ENCODE measurements around the gene PRKAR1B.
"Not testable (repeated sequence)": the region's sequence is repeated elsewhere in the genome, so short reads cannot be mapped to it uniquely, and the experiment has no call there.

The PRKAR1B gene

DNA sequence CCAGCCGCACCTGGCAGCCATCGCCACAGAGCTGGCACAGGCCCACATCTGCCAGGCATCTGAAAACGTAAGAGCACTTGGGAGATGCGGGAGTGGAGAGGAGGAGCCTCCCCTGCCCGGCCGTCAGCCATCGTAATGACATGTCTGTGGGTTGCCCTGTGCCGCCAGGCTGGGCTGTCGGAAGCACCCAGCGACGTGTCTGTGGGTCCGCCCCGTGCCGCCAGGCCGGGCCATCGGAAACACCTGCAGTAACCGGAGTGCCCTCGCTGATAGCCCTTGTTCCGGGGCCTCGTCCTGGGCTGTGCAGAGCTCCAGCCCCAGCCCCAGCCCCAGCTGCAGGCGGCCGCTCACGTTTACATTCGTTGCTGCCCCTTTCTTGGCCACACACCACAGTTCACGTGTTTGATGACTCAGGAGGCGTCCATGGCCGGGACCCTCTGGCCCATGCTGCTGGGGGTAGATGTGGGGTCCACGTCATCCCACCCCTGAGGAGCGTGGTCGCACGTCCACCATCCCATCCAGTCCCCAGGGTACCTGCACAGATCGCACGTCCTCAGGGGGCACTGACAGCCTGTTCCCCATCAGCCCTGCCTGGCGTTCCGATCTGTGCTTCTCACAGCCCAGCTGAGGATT lies 30.0 kb upstream of the PRKAR1B start:
- no peak for DNase-seq

- no peak for DNase-seq
Measured at GRCh38 chr7:756231-756927, 29.3 kb upstream of the PRKAR1B start.

- DNase-seq: no peak
Measured at GRCh38 chr7:755413-755805, 28.3 kb upstream of the PRKAR1B start.

GRCh38 chr7:754531-755412 lies 27.7 kb upstream of the PRKAR1B start:
- no peak for DNase-seq

DNA sequence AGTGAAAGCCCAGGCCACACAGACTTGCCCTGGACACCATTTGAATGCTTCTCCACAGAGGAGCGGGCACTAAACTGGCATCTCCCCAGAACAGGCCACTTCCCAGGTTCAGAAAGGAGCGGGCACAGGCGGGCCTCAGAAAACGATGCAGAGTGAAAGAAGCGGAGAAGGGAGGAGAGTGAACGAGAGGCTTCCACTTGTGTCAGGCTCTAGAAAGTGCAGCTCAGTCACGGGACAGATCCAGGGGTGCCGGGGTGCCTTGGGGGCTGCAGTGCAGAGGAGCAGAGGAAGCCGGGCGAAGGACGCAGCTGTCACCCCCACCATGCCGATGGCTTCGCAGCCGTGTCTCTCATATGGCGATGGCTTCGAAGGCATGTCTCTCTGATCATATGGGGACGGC lies 26.1 kb upstream of the PRKAR1B start:
- no peak for DNase-seq

- not testable (repeated sequence) for DNase-seq
Measured at GRCh38 chr7:752256-752655, 25.2 kb upstream of the PRKAR1B start.

DNA sequence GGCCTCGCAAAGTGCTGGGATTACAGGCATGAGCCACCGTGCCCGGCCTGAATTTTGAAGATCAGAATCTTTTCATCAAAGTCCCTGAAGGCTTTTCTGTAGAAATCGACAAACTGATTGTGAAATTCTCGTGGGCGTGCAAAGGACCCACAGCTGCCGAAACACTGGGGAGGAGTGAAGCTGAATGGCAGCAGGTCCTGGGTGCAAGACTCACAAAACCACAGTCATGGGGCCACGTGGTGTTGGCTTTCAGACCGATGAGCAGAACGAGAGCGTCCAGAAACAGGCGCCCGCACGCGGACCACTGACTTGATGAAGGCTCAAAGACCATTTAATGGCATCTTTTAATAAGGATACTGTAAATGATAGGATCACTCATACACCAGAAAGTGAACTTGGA lies 24.7 kb upstream of the PRKAR1B start:
- no peak for DNase-seq

DNA sequence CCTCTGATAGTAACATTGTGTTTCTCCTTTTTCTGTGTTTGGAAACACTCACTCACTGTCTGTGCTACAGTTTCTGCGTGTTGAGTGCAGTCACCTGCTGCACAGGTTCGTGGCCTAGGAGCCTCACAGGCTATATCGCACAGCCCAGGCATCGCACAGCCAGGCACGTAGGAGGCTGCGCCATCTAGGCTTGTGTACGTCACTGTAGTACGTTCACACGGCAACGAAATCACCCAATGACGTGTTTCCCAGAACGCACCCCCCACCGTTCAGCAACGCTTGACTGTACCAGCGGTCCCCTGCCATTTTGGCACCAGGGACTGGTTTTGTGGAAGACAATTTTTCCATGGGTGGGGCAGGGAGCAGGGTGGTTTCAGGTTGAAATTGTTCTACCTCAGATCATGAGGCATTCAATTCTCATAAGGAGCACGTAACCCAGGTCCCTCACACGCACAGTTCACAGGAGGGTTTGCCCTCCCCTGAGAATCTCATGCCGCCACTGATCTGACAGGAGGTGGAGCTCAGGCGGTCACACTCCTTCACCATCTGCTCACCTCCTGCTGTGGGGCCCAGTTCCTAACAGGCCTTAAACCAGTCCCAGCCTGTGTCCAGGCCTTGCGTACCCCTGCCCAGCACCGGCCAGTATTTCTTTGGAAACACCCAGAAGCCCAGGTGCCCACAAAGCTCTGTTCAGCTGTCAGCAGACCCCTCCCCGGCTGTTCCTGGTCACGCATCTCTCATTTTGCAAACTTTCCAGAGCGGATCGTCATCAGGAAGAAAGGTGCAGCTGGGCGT lies 23.2 kb upstream of the PRKAR1B start:
- no peak for DNase-seq

DNA sequence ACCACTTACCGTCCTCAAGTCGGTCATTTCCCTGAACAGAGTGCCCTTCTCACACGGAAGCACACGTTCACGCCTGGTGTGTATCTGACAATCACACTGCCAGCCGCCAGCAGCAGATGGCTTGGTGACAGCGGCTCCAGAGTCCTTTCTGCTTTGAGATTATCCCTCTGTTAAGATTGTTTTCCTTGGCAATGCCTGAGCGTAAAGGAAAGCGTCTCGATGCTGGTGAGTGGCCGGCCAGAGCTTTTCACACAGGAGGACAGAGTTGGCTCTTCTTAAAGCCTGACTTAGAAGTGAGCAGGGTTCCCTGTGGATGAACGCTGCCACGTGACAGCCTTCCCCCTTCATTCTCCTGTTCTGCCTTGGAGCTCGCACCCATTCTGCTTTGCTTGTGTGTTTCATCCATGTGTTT lies 22.1 kb upstream of the PRKAR1B start:
- DNase-seq: no peak

- no peak for DNase-seq
Measured at GRCh38 chr7:748446-748845, 21.4 kb upstream of the PRKAR1B start.

DNA sequence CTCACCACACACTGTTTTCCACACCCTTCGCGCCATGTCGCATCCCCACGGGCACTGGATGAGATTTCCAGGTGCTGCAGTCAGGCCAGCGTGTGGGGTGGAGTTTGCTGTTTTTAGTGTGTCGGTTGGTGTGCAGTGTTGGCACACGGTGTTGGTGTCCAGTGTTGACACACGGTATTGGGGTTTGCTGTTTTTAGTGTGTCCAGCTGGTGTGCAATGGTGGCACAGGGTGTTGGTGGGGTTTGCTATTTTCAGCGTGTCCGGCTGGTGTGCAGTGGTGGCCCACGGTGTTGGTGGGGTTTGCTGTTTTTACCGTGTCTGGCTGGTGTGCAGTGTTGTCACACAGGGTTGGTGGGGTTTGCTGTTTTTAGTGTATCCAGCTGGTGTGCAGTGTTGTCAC lies 20.1 kb upstream of the PRKAR1B start:
- no peak for DNase-seq

DNA sequence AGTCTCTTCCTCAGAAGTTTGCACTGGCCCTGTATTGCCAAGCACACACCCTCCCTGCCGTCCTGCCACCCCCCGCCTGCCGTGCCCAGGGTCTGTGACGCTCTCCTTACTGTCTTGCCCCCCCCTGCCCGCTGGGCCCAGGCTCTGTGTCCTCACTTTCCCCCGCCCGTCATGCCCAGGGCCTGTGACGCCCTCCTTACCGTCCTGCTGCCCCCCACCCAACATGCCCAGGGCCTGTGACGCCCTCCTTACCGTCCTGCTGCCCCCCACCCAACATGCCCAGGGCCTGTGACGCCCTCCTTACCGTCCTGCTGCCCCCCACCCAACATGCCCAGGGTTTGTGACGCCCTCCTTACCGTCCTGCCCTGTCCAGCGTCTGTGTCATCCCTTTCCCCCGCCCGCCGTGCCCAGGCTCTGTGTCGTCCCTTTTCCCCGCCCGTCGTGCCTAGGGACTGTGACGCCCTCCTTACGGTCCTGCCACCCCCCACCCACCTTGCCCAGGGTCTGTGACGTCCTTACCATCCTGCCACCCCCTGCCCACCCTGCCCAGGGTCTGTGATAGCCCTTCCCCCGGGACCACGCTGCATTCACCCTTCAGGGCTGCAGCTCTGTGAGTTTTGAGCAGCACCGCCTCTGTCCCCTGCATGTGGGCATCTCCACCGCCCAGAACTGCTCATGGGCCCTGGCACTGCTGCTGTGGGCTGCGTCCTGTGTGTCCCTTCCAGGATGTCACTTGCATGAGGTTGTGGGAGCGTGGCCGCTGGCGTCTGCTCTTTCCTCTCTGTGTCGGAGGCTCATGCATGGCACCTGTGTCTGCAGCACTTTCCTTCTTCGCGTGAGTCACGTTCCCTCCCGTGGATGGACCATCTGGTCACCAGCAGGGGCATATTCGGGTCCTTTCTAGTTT lies 19.3 kb upstream of the PRKAR1B start:
- no peak for DNase-seq

DNA sequence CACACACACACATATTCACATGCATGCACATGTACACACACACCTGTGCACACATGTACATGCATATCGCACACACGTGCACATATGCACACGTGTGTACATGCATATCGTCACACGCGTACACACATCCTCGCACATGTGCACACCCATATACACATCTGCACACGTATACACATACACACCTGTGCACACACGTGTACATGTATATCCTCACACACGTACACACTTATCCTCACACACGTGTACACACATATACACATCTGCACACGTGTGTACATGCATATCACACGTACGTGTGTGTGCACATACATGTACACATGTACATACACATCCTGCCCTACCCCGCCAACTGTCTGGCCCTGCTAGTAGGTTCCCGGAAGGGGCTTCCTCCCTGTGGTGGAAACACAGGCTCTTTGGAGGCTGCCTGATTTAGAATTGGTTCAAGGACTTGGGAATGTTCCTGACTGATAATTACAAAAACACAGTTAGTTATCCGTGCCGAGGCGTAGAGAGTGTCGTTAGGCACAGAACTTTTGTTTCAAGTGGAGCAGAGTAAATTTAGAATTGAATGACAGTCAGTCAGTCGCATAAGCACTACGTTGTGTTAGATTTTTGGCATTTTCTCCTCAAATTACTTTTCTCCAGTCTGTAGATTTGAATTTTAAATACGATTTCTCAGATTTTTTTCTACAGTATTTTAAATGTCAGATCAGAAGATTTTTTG lies 18.5 kb upstream of the PRKAR1B start:
- no peak for DNase-seq

DNA sequence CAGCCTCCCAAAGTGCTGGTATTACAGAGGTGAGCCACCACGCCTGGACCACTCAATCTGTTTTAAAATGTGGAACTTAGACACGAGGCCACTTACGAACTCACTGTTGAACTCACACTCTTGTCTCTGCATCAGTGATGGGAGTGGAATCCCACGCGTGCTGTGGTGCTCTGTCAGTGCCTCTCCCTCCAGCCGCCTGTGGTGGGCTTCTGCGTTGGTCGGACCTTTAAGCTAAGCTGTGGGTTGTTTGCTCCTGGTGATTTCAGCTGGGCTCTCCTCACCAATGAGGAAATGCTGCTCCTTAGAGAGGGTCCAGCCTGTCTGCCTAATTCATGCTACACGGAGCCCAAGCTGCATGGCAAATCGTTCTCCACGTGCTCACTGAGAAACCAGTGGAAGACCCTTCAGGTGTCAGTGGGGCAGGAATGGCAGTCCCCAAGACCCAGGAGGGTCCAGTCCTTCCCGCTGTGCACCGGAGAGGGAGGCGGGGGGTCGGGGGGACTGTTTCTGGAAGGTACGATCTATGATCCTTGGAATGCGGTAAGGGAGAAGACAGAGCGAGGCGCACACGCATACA lies 17.9 kb upstream of the PRKAR1B start:
- no peak for DNase-seq

DNA sequence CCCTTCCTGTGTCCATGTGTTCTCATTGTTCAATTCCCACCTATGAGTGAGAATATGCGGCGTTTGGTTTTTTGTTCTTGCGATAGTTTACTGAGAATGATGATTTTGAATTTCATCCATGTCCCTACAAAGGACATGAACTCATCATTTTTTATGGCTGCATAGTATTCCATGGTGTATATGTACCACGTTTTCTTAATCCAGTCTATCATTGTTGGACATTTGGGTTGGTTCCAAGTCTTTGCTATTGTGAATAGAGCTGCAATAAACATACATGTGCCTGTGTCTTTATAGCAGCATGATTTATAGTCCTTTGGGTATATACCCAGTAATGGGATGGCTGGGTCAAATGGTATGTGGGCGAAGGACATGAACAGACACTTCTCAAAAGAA lies 17.0 kb upstream of the PRKAR1B start:
- DNase-seq: not testable (repeated sequence)

GRCh38 chr7:743341-744127 lies 16.5 kb upstream of the PRKAR1B start:
- DNase-seq: not testable (repeated sequence)

DNA sequence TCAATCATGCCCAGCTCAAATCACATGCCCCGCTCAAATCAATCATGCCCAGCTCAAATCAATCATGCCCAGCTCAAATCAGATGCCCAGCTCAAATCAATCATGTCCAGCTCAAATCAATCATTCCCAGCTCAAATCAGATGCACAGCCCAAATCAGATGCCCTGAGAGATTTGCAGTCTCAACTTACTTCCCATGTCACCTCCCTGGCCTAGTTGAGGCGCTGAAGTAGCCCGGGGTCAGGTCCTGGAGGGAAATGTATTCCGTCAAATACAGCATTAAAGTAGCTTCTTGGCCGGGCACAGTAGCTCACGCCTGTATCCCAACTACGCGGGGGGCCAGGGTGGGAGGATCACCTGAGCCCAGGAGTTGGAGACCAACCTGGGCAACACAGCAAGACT lies 15.7 kb upstream of the PRKAR1B start:
- no peak for DNase-seq

GRCh38 chr7:741850-742249 lies 14.8 kb upstream of the PRKAR1B start:
- DNase-seq: no peak

DNA sequence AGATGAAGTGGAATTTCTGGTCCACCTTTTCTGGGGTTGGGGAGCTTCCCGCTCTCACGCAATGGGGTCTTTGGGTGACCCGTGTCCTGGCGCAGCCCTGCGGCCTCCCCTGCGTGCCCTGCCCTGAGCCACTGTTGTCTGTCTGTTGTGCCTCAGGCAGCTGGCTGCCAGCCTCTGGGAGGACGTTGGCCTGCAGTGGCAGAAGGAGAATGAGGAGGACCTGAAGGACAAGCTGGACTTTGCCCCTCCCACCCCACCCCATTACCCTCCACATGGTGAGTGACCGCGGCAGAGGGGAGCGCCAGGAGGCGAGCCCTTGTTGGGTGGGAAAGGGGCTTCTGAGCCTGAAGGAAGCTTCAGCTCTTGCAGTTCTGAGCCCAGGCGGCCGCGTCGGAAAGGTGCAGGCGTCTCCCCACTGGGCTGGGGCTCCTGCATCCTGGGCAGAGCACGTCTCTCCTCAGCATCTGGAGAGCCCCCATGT lies 14.2 kb upstream of the PRKAR1B start:
- DNase-seq: no peak
